Measurements from ENCODE around the gene UBE2E2. TPM values are rescaled to one million over a fixed set of nuclear protein-coding genes. Genes with fewer than 3 reads are reported as not detected.

Gene UBE2E2
- total and polyA plus RNA-seq, 2 donors from 2014 or later: 40.9 to 61.7 TPM

DNA sequence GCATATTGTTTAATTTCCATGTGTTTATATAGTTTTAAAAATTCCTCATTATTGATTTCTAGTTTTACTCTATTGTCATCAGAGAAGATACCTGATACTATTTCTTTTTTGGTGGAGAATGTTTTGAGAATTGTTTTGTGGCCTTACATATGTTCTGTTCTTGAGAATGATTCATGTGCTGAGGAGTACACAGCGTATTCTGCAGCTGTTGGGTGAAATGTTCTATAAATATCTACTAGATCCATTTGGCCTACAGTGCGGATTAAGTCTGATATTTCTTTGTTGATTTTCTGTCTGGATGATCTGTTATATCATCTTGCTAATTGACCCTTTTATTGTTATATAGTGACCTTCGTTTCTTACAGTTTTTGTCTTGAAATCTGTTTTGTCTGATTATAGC, 109.7 kb downstream of the UBE2E2 start:
- no peak for FAIRE-seq
- Histone ChIP-seq H3K9ac (ENCODE audit: low read length in 3 of 3) (no peak overlapping the region), H3K27me3 (ENCODE audit: control insufficient read depth, insufficient read depth, low read length) (no peaks in the 10 kb centered on the region), H3K36me3 (ENCODE audit: control insufficient read depth in 2 of 3, insufficient read depth in 3 of 3, low read length in 3 of 3) (no peaks in the 10 kb centered on the region), H3K4me3 (ENCODE audit: low read length in 3 of 3) (no peak overlapping the region), H3K4me1 (ENCODE audit: control insufficient read depth in 2 of 3, insufficient read depth in 2 of 3, low read depth in 1 of 3, low read length in 3 of 3) (no peaks in the 10 kb centered on the region), H3K27ac (ENCODE audit: low read depth in 2 of 2, low read length in 2 of 2) (no peak overlapping the region), H3K9me3 (ENCODE audit: control insufficient read depth in 2 of 3, insufficient read depth in 1 of 3, low read length in 3 of 3) (no peaks in the 10 kb centered on the region)
- intact Hi-C loops (cut with DNase I): no loop called here
- TF ChIP-seq CTCF (IDR thresholded peaks at IDR 0.05; ENCODE audit: borderline replicate concordance, extremely low read depth, insufficient read depth): no peak
- DNase-seq: no peak

DNA sequence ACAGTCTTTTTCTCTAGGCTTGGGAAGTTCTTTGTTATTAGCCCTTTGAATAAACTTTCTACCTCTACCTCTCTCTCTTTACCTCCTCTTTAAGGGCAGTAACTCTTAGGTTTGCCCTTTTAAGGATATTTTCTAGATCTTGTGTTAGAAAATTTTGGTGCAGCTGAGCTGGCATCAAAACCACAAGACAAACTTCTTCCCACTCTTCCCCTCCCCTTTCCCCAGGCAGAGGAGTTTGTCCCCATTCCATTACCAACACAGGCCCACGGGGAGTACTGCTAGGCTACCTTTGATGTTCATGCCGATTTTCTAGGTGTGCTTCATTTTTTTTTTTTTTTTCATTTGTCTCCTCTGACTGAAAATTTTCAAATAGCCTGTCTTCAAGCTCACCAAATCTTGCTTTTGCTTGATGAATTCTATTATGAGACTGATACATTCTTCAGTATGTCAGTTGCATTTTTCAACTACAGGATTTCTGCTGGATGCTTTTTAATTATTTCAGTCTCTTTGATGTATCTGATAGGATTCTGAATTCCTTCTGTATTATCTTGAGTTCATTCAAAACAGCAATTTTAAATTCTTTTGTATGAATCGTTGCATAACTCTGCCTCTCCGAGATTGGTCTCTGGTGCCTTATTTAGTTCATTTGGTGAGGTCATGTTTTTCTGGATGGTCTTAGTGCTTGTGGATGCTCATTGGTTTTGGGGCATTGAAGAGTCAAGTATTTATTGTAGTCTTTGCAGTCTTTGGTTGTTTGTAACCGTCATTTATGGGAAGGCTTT, 112.0 kb downstream of the UBE2E2 start:
- no peak for DNase-seq
- Histone ChIP-seq H3K27me3 (ENCODE audit: control insufficient read depth, insufficient read depth, low read length) (no peaks in the 10 kb centered on the region), H3K36me3 (ENCODE audit: control insufficient read depth in 2 of 3, insufficient read depth in 3 of 3, low read length in 3 of 3) (no peaks in the 10 kb centered on the region), H3K4me1 (ENCODE audit: control insufficient read depth in 2 of 3, insufficient read depth in 2 of 3, low read depth in 1 of 3, low read length in 3 of 3) (no peaks in the 10 kb centered on the region), H3K9me3 (ENCODE audit: control insufficient read depth in 2 of 3, insufficient read depth in 1 of 3, low read length in 3 of 3) (no peaks in the 10 kb centered on the region), H3K27ac (ENCODE audit: low read depth in 2 of 2, low read length in 2 of 2) (no peak overlapping the region), H3K4me3 (ENCODE audit: low read length in 3 of 3) (no peak overlapping the region), H3K9ac (ENCODE audit: low read length in 3 of 3) (no peak overlapping the region)
- intact Hi-C loops (cut with DNase I): no loop called here
- FAIRE-seq: no peak
- no peak for TF ChIP-seq CTCF (IDR thresholded peaks at IDR 0.05; ENCODE audit: borderline replicate concordance, extremely low read depth, insufficient read depth)

GRCh38 chr3:23316924-23317323, 113.8 kb downstream of the UBE2E2 start:
- H3K27me3 ChIP-seq (ENCODE audit: control insufficient read depth, insufficient read depth, low read length): no peaks in the 10 kb centered on the region
- no peaks in the 10 kb centered on the region for H3K4me1 ChIP-seq (ENCODE audit: control insufficient read depth in 2 of 3, insufficient read depth in 2 of 3, low read depth in 1 of 3, low read length in 3 of 3)
- H3K4me3 ChIP-seq (ENCODE audit: low read length in 3 of 3): no peak overlapping the region
- H3K9me3 ChIP-seq (ENCODE audit: control insufficient read depth in 2 of 3, insufficient read depth in 1 of 3, low read length in 3 of 3): no peaks in the 10 kb centered on the region
- no peak for DNase-seq
- H3K9ac ChIP-seq (ENCODE audit: low read length in 3 of 3): no peak overlapping the region
- H3K36me3 ChIP-seq (ENCODE audit: control insufficient read depth in 2 of 3, insufficient read depth in 3 of 3, low read length in 3 of 3): no peaks in the 10 kb centered on the region
- H3K27ac ChIP-seq (ENCODE audit: low read depth in 2 of 2, low read length in 2 of 2): no peak overlapping the region
- intact Hi-C loops (cut with DNase I): no loop called here
- FAIRE-seq: no peak
- TF ChIP-seq CTCF (IDR thresholded peaks at IDR 0.05; ENCODE audit: borderline replicate concordance, extremely low read depth, insufficient read depth): no peak
